IMR-90 (cell line): ENCODE data around the gene C1orf56. TPM values are rescaled to one million over a fixed set of nuclear protein-coding genes. Genes with fewer than 3 reads are reported as not detected.

Source experiments
- ATAC-seq: fragments of 200-7000 bp; cut with Tn5 transposase; 2 replicates; pipeline ENCODE4 v1.9.1; 2020; ENCODE audit warnings: low read depth, mild to moderate bottlenecking, moderate library complexity
- BruUV-seq: library from RNA; stranded (reverse); fragments of 400-500 nt; replicated peaks from 2 replicates; lab custom pipeline; 2021; lab: Mats Ljungman, UMichigan
- CTCF ChIA-PET: fragments of 300-600 bp; formaldehyde crosslinking; extraction: SDS; loops from one replicate; lab custom pipeline; 2021; ENCODE audit warnings: antibody characterized with exemption; lab: Yijun Ruan, JAX
- POLR2A ChIA-PET: fragments of 300-600 bp; sonication (Branson Sonifier 250); formaldehyde crosslinking; loops from one replicate; lab custom pipeline; 2022; ENCODE audit warnings: antibody characterized with exemption; ENCODE audit not compliant: unreplicated experiment; lab: Charles Lee
- DNase-seq: peaks from one replicate; pipeline ENCODE4 v3.0.0; 2013
- H2AFZ ChIP-seq: replicated peaks from 2 replicates; pipeline ENCODE3; 2013; ENCODE audit warnings: low read length, mild to moderate bottlenecking; ENCODE audit not compliant: poor library complexity
- H2AK5ac ChIP-seq: 2 replicates; pipeline ENCODE4 v1.6.1; 2013; ENCODE audit warnings: low read depth, low read length, inconsistent platforms
- H2AK9ac ChIP-seq: replicated peaks from 2 replicates; pipeline ENCODE3; 2013; ENCODE audit warnings: mild to moderate bottlenecking, low read depth, low read length, moderate library complexity; ENCODE audit not compliant: poor library complexity
- H2BK120ac ChIP-seq: 2 replicates; pipeline ENCODE4 v1.6.1; 2013; ENCODE audit warnings: low read depth, low read length, inconsistent platforms
- H2BK15ac ChIP-seq: 3 replicates; pipeline ENCODE4 v1.6.1; 2013; ENCODE audit warnings: low read depth, low read length, inconsistent platforms
- H2BK20ac ChIP-seq: 2 replicates; pipeline ENCODE4 v1.6.1; 2013; ENCODE audit warnings: low read depth, mild to moderate bottlenecking, inconsistent platforms, low read length, moderate library complexity
- H2BK5ac ChIP-seq: 2 replicates; pipeline ENCODE4 v1.6.1; 2013; ENCODE audit warnings: mild to moderate bottlenecking, low read depth, low read length, inconsistent platforms; ENCODE audit not compliant: poor library complexity, severe bottlenecking
- H3K14ac ChIP-seq: replicated peaks from 2 replicates; pipeline ENCODE4 v1.6.1; 2013; ENCODE audit warnings: low read depth, low read length, inconsistent platforms
- H3K18ac ChIP-seq: 2 replicates; pipeline ENCODE4 v1.6.1; 2013; ENCODE audit warnings: low read depth, low read length, control low read depth
- H3K23ac ChIP-seq: 2 replicates; pipeline ENCODE4 v1.6.1; 2013; ENCODE audit warnings: low read depth, low read length, inconsistent platforms
- H3K27ac ChIP-seq: 2 replicates; pipeline ENCODE4 v1.5.1; 2013; ENCODE audit warnings: mild to moderate bottlenecking, control low read depth, low read length; ENCODE audit not compliant: insufficient read depth
- H3K27me3 ChIP-seq: 2 replicates; pipeline ENCODE4 v1.6.1; 2013; ENCODE audit warnings: low read length; ENCODE audit not compliant: control insufficient read depth, insufficient read depth
- H3K36me3 ChIP-seq: 2 replicates; pipeline ENCODE4 v1.6.1; 2013; ENCODE audit warnings: low read length, mixed read lengths; ENCODE audit not compliant: control insufficient read depth, insufficient read depth
- H3K4ac ChIP-seq: 2 replicates; pipeline ENCODE4 v1.6.1; 2013; ENCODE audit warnings: low read depth, low read length, inconsistent platforms
- H3K4me1 ChIP-seq: 2 replicates; pipeline ENCODE4 v1.6.1; 2013; ENCODE audit warnings: low read length, mixed read lengths; ENCODE audit not compliant: control insufficient read depth, insufficient read depth
- H3K4me2 ChIP-seq: 2 replicates; pipeline ENCODE4 v1.6.1; 2013; ENCODE audit warnings: low read depth, mild to moderate bottlenecking, control low read depth, low read length, moderate library complexity
- H3K4me3 ChIP-seq: 2 replicates; pipeline ENCODE4 v1.5.1; 2013; ENCODE audit warnings: low read depth, mild to moderate bottlenecking, control low read depth, low read length, moderate library complexity; ENCODE audit not compliant: insufficient read depth
- H3K56ac ChIP-seq: 2 replicates; pipeline ENCODE4 v1.6.1; 2013; ENCODE audit warnings: low read length, inconsistent platforms; ENCODE audit not compliant: insufficient read depth; ENCODE audit errors: extremely low read depth
- H3K79me1 ChIP-seq, 2 experiments: 2 replicates each; pipeline ENCODE4 v1.6.1; 2013; ENCODE audit warnings: low read length in 2 of 2, inconsistent platforms in 1 of 2, low read depth in 1 of 2
- H3K9ac ChIP-seq: 2 replicates; pipeline ENCODE4 v1.6.1; 2013; ENCODE audit warnings: low read depth, low read length, control low read depth
- H3K9me1 ChIP-seq: 2 replicates; pipeline ENCODE4 v1.6.1; 2013; ENCODE audit warnings: low read length, inconsistent platforms; ENCODE audit not compliant: insufficient read depth
- H3K9me3 ChIP-seq: 2 replicates; pipeline ENCODE4 v1.6.1; 2013; ENCODE audit warnings: low read length; ENCODE audit not compliant: control insufficient read depth, insufficient read depth
- H4K20me1 ChIP-seq: 2 replicates; pipeline ENCODE4 v1.6.1; 2013; ENCODE audit warnings: low read length, inconsistent platforms; ENCODE audit not compliant: insufficient read depth
- H4K5ac ChIP-seq: 2 replicates; pipeline ENCODE4 v1.6.1; 2013; ENCODE audit warnings: mild to moderate bottlenecking, low read depth, low read length, control low read depth
- H4K8ac ChIP-seq, 2 experiments: 2 replicates each; pipeline ENCODE4 v1.6.1; 2013; ENCODE audit warnings: low read depth in 2 of 2, low read length in 2 of 2, control low read depth in 1 of 2, inconsistent platforms in 1 of 2
- H4K91ac ChIP-seq: 2 replicates; pipeline ENCODE4 v1.6.1; 2013; ENCODE audit warnings: low read depth, low read length, inconsistent platforms; ENCODE audit not compliant: insufficient read depth
- BHLHE40 ChIP-seq: fragments of 150-350 bp; IDR thresholded peaks from 2 replicates; pipeline ENCODE4 v1.6.1; 2016; ENCODE audit warnings: mild to moderate bottlenecking, low read depth, low read length
- ELK1 ChIP-seq: fragments of 150-350 bp; IDR thresholded peaks from 2 replicates; pipeline ENCODE4 v1.6.1; 2016; ENCODE audit warnings: low read depth, mild to moderate bottlenecking, low read length, moderate library complexity, borderline replicate concordance
- MAFK ChIP-seq: IDR thresholded peaks from 2 replicates; pipeline ENCODE4 v1.6.1; 2012; ENCODE audit warnings: low read depth, low read length, improper control_type of control experiment
- MAZ ChIP-seq: IDR thresholded peaks from 2 replicates; pipeline ENCODE4 v1.6.1; 2012; ENCODE audit warnings: low read depth, mild to moderate bottlenecking, low read length, improper control_type of control experiment, moderate library complexity, borderline replicate concordance
- MXI1 ChIP-seq: IDR thresholded peaks from 2 replicates; pipeline ENCODE4 v1.6.1; 2012; ENCODE audit warnings: low read depth, mild to moderate bottlenecking, low read length, moderate library complexity, borderline replicate concordance
- NFE2L2 ChIP-seq: fragments of 150-350 bp; IDR thresholded peaks from 2 replicates; pipeline ENCODE4 v1.6.1; 2016; ENCODE audit warnings: low read depth, mild to moderate bottlenecking, low read length
- RFX5 ChIP-seq: IDR thresholded peaks from 2 replicates; pipeline ENCODE4 v1.8.0; 2012; ENCODE audit warnings: low read depth, mild to moderate bottlenecking, low read length, moderate library complexity
- SMC3 ChIP-seq: fragments of 150-350 bp; IDR thresholded peaks from 2 replicates; pipeline ENCODE4 v1.6.1; 2016; ENCODE audit warnings: low read depth, mild to moderate bottlenecking, antibody characterized with exemption, low read length, moderate library complexity
- WGBS, 2 experiments: methylation state at CpG; one replicate each; pipeline versions ENCODE4 v1.1.5 to v1.1.7; 2013; ENCODE audit warnings: missing lambda C conversion rate in 2 of 2; ENCODE audit not compliant: insufficient read length in 1 of 2; ENCODE audit errors: extremely low coverage in 2 of 2; 5-methylcytosine and 5-hydroxymethylcytosine counted together
- dilution Hi-C: fragments of 300-500 bp; cut with HindIII; formaldehyde crosslinking; loops from one replicate; pipeline ENCODE4 v1.14.3; 2018; ENCODE audit warnings: low sequenced_read_pairs; ENCODE audit not compliant: unreplicated experiment
- in situ Hi-C: fragments of 300-500 bp; cut with MboI; formaldehyde crosslinking; loops from 3 replicates; pipeline ENCODE4 v1.14.3; 2019; ENCODE audit warnings: low sequenced_read_pairs, inconsistent platforms, mixed read lengths
- intact Hi-C: fragments of 100-400 bp; cut with micrococcal nuclease; formaldehyde crosslinking; loops from 2 replicates; pipeline ENCODE4 v1.10.0; 2022
- polyA plus RNA-seq, 3 experiments: library from polyadenylated mRNA; depleted of rRNA; stranded (reverse); fragments of >200 nt; gene quantifications; 2 replicates each; pipeline ENCODE4 v1.2.3, GENCODE V29; 2012; ENCODE audit warnings: low replicate concordance in 1 of 3
- total RNA-seq: library from RNA; depleted of rRNA; stranded (reverse); fragments of >200 nt; gene quantifications from 2 replicates; pipeline ENCODE4 v1.2.3, GENCODE V29; 2012

The C1orf56 gene
- total and polyA plus RNA-seq, 2 of the 4 experiments (the other 2 are of a cell fraction) = 0.54 to 1.2 TPM

GRCh38 chr1:151055581-151055980 lies 8.0 kb downstream of the C1orf56 start:
- intact Hi-C loops = no loop called here
- no peaks in the 10 kb centered on the region for H3K9me3 ChIP-seq
- H2BK5ac ChIP-seq = no peak overlapping the region
- peaks cover 9% of the 10 kb centered on the region for H3K4me1 ChIP-seq
- H3K9ac ChIP-seq = no peak overlapping the region; the same call in 1 of the 2 replicates
- no peak overlapping the region for H3K4me2 ChIP-seq
- no peak overlapping the region for H4K5ac ChIP-seq
- no CpG with 5 or more reads among the region's 2 CpGs for WGBS, 2 experiments
- H3K27ac ChIP-seq = no peak overlapping the region
- H3K14ac ChIP-seq = no peak overlapping the region
- peaks cover 28 to 82% of the 10 kb centered on the region in 2 experiments for H3K79me1 ChIP-seq
- H2BK120ac ChIP-seq = no peak overlapping the region
- ATAC-seq (no peak), DNase-seq (no peak)
- no peak overlapping the region for H3K23ac ChIP-seq
- no peak overlapping the region for H3K18ac ChIP-seq
- H3K4ac ChIP-seq = no peak overlapping the region
- H2AFZ ChIP-seq = no peak overlapping the region
- no peak overlapping the region for H4K91ac ChIP-seq
- in situ Hi-C loops = no loop called here
- H4K8ac ChIP-seq = no peak overlapping the region
- TF ChIP-seq MAFK (no peak), ELK1 (no peak), BHLHE40 (no peak), NFE2L2 (no peak), MAZ (no peak), SMC3 (no peak), MXI1 (no peak), RFX5 (no peak)
- H3K9me1 ChIP-seq = peaks cover 23% of the 10 kb centered on the region
- ChIA-PET POLR2A (no interaction called here), CTCF (no interaction called here)
- peaks cover 50% of the 10 kb centered on the region for H3K36me3 ChIP-seq
- H3K56ac ChIP-seq = no peak overlapping the region
- no TSS peak for BruUV-seq
- no peak overlapping the region for H2AK5ac ChIP-seq
- no peaks in the 10 kb centered on the region for H3K27me3 ChIP-seq
- peaks cover 53% of the 10 kb centered on the region for H4K20me1 ChIP-seq
- dilution Hi-C loops = no loop called here
- H3K4me3 ChIP-seq = no peak overlapping the region
- no peak overlapping the region for H2BK15ac ChIP-seq
- no peak overlapping the region for H2BK20ac ChIP-seq
- H2AK9ac ChIP-seq = no peak overlapping the region
